Ishikawa (cell line): Measurements from ENCODE around the gene RAB25.

Experiments
- CEBPB ChIP-seq: IDR thresholded peaks from 2 replicates; pipeline ENCODE4 v1.6.1; 2012
- CREB1 ChIP-seq: IDR thresholded peaks from 2 replicates; pipeline ENCODE4 v1.6.1; 2012; ENCODE audit warnings: low read depth
- EGR1 ChIP-seq: IDR thresholded peaks from 2 replicates; pipeline ENCODE4 v1.6.1; 2012
- EP300 ChIP-seq: IDR thresholded peaks from 2 replicates; pipeline ENCODE4 v1.6.1; 2012; ENCODE audit warnings: borderline replicate concordance
- FOXM1 ChIP-seq: IDR thresholded peaks from 2 replicates; pipeline ENCODE4 v1.6.1; 2012; ENCODE audit warnings: low read depth, borderline replicate concordance
- NFIC ChIP-seq: IDR thresholded peaks from 2 replicates; pipeline ENCODE4 v1.6.1; 2012
- RAD21 ChIP-seq: IDR thresholded peaks from 2 replicates; pipeline ENCODE4 v1.6.1; 2012; ENCODE audit warnings: low read depth
- TAF1 ChIP-seq: IDR thresholded peaks from 2 replicates; pipeline ENCODE4 v1.6.1; 2012; ENCODE audit warnings: low read depth, mild to moderate bottlenecking
- TCF12 ChIP-seq: IDR thresholded peaks from 2 replicates; pipeline ENCODE4 v1.6.1; 2012; ENCODE audit warnings: low read depth
- TEAD4 ChIP-seq: IDR thresholded peaks from 2 replicates; pipeline ENCODE4 v1.6.1; 2012
- YY1 ChIP-seq: IDR thresholded peaks from 2 replicates; pipeline ENCODE4 v1.6.1; 2012; ENCODE audit warnings: low read depth
- ZBTB7A ChIP-seq: IDR thresholded peaks from 2 replicates; pipeline ENCODE4 v1.6.1; 2012; ENCODE audit warnings: low read depth
- TF ChIP-seq, protein P1 (sequence below): IDR thresholded peaks from 2 replicates; pipeline ENCODE4 v1.6.1; 2012
- TF ChIP-seq, protein P2 (sequence below): IDR thresholded peaks from 2 replicates; pipeline ENCODE4 v1.6.1; 2012; ENCODE audit warnings: low read depth, mild to moderate bottlenecking
- TF ChIP-seq, protein P3 (sequence below): IDR thresholded peaks from 2 replicates; pipeline ENCODE4 v1.6.1; 2012

The RAB25 gene

GRCh38 chr1:156025876-156026275, 35.1 kb upstream of the RAB25 start:
- TF ChIP-seq EP300 (no peak), RAD21 (peak; percentile 41; the same call in 1 of the 2 replicates)

DNA sequence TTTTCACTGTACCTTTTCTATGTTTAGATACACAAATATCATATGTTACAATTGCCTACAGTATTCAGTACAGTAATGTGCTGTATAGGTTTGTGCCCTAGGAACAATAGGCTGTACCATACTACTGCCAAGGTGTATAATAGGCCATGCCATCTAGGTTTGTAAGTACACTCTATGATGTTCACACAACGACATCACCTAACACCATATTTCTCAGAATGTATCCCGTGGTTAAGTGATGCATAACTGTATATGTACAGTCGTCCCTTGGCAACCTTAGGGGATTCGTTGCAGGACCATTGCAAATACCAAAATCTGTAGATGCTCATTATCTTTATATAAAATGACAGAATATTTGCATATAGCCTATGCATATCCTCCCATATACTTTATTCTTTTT, 34.4 kb upstream of the RAB25 start:
- TF ChIP-seq CREB1 (no peak), FOXM1 (no peak), ZBTB7A (no peak), CEBPB (no peak), YY1 (no peak), NFIC (no peak), EP300 (no peak), EGR1 (no peak), TCF12 (no peak), TAF1 (no peak), TEAD4 (no peak), RAD21 (no peak)
- TF ChIP-seq, protein P1, sequence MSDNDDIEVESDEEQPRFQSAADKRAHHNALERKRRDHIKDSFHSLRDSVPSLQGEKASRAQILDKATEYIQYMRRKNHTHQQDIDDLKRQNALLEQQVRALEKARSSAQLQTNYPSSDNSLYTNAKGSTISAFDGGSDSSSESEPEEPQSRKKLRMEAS, result no peak
- TF ChIP-seq, protein P2, sequence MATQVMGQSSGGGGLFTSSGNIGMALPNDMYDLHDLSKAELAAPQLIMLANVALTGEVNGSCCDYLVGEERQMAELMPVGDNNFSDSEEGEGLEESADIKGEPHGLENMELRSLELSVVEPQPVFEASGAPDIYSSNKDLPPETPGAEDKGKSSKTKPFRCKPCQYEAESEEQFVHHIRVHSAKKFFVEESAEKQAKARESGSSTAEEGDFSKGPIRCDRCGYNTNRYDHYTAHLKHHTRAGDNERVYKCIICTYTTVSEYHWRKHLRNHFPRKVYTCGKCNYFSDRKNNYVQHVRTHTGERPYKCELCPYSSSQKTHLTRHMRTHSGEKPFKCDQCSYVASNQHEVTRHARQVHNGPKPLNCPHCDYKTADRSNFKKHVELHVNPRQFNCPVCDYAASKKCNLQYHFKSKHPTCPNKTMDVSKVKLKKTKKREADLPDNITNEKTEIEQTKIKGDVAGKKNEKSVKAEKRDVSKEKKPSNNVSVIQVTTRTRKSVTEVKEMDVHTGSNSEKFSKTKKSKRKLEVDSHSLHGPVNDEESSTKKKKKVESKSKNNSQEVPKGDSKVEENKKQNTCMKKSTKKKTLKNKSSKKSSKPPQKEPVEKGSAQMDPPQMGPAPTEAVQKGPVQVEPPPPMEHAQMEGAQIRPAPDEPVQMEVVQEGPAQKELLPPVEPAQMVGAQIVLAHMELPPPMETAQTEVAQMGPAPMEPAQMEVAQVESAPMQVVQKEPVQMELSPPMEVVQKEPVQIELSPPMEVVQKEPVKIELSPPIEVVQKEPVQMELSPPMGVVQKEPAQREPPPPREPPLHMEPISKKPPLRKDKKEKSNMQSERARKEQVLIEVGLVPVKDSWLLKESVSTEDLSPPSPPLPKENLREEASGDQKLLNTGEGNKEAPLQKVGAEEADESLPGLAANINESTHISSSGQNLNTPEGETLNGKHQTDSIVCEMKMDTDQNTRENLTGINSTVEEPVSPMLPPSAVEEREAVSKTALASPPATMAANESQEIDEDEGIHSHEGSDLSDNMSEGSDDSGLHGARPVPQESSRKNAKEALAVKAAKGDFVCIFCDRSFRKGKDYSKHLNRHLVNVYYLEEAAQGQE, result no peak
- TF ChIP-seq, protein P3, sequence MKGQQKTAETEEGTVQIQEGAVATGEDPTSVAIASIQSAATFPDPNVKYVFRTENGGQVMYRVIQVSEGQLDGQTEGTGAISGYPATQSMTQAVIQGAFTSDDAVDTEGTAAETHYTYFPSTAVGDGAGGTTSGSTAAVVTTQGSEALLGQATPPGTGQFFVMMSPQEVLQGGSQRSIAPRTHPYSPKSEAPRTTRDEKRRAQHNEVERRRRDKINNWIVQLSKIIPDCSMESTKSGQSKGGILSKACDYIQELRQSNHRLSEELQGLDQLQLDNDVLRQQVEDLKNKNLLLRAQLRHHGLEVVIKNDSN, result no peak

- no peak for TF ChIP-seq TAF1
- no peak for TF ChIP-seq TCF12
- no peak for TF ChIP-seq NFIC
- TF ChIP-seq, protein P2, result no peak
- TF ChIP-seq EP300, result no peak
- TF ChIP-seq YY1, result no peak
Measured at GRCh38 chr1:156033011-156033410, 27.9 kb upstream of the RAB25 start.

GRCh38 chr1:156042828-156043227, 18.1 kb upstream of the RAB25 start:
- TF ChIP-seq NFIC, result peak; percentile 62
- TF ChIP-seq EP300, result no peak

DNA sequence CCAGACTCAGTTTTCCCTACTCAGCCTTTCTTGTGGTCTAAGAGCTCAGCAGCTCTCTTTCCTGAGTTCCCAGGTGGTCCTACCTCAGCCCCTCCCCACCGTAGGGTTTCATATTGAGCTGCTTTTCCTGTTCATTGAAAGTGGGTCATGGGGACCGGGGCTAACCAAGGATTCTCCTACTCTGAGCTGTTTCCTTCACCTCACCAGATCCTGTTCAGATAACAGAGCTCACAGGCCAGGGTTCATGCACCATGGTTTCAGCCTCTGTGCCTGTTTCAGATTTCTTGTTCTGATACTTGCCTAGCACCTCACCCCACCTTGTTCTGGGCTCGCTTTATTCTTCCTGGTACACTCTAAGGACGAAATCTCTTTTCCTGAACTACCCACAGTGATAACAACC, 15.9 kb upstream of the RAB25 start:
- no peak for TF ChIP-seq CREB1
- TF ChIP-seq, protein P2, result no peak

GRCh38 chr1:156048663-156049258, 12.2 kb upstream of the RAB25 start:
- TF ChIP-seq TAF1 (no peak), NFIC (peak; percentile 71)
